Measurements from ENCODE around the gene MINDY4. TPM values are rescaled to one million over a fixed set of nuclear protein-coding genes. Genes with fewer than 3 reads are reported as not detected.

MINDY4 gene
- total RNA-seq, 5 donors from 2014 or later (not counting 1 experiment from before 2014, with no cell fraction given), result 0.60 to 1.7 (median 1.2) TPM

DNA sequence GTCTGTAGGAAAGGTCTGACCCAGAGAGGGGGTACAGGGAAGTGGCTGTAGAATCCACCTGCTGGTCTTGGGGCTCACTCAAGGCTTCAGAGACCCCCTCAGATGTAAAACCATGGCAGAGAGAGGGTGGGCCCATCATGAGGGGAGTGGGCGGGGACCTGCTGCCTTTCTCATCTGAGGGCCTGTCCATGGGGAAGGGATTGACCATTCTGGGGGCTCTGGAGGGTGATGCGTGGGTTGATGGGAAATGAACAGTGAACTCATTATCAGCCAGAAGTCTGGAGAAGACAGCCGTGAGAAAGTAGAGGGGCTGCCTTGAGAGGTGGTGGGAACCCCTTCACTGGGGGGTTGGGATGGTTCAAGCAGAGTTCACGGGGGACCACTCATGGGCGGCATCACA is 66.8 kb downstream of the MINDY4 start:
- Mint-ChIP-seq H3K36me3 (peaks cover 19% of the 10 kb centered on the region), H3K9me3 (peaks cover 5 to 16% (median 11%) of the 10 kb centered on the region in 3 donors), H3K27me3 (no peaks in the 10 kb centered on the region), H3K4me3 (no peak overlapping the region), H3K27ac (no peak overlapping the region), H3K4me1 (no peaks in the 10 kb centered on the region)
- CTCF ChIA-PET, result no interaction called here
- Histone ChIP-seq H3K27ac (ENCODE audit: low read length) (no peak overlapping the region), H3K9me3 (no peaks in the 10 kb centered on the region), H3K4me3 (ENCODE audit: control insufficient read depth in 1 of 2, extremely low read depth in 1 of 2, low read length in 1 of 2) (no peak overlapping the region), H3K27me3 (replicated peaks in 1 of 2; ENCODE audit: control insufficient read depth in 2 of 2, extremely low read depth in 1 of 2, insufficient read depth in 2 of 2, low read length in 1 of 2) (no peaks in the 10 kb centered on the region), H3K4me1 (ENCODE audit: control insufficient read depth in 1 of 2, extremely low read depth in 1 of 2, insufficient read depth in 2 of 2, low read length in 2 of 2) (no peaks in the 10 kb centered on the region), H3K36me3 (ENCODE audit: control insufficient read depth in 2 of 2, extremely low read depth in 1 of 2, insufficient read depth in 1 of 2, low read length in 1 of 2) (peaks cover 0 to 2% of the 10 kb centered on the region in 2 donors)
- ATAC-seq (replicated peaks in 1 of 4) (no peak), DNase-seq (no peak)
- 90% methylated on average over 4 of the region's 5 CpGs for WGBS (ENCODE audit: insufficient coverage)
- POLR2A ChIA-PET, result no interaction called here

DNA sequence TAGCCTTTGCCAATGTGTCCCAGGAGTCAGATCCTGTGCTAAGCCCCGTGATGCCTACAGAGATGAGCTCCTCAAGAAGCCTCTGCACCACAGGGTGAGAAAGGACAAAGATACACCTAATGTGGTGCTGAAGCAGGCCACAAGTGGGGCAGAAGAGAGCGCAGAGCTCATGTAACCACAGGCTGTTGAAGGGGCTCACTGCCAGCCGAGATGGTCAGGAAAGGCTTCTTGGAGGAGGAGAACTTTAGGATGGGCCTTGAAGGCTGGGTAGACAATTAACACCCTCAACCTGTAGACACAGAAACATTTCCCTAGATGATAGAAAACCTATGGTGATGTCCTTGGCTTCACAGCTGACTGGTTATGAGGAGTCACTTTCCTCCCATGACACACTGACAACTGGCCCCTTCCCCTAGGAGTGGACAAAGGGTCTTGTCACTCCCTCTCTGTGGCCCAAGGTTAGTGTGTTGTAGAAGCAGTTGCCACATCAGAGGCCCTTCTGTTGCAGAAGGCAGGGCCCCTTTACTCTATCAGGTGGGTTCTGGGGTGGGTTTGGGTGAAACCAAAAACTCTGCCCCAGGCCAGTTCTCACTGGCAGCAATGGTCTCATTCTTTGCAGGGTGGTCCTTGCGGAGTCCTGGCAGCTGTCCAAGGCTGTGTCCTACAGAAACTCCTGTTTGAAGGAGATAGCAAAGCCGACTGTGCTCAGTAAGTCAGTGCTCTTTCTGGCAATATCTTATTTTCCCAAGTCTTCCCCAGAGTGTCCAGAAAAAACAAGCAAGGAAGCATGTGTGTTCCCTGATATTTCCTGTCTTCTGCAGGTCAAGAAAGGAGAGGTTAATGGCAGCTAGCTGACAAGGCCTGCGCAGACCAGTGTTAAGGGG is 69.2 kb downstream of the MINDY4 start:
- CTCF ChIA-PET, result no interaction called here
- Histone ChIP-seq H3K4me3 (ENCODE audit: control insufficient read depth in 1 of 2, extremely low read depth in 1 of 2, low read length in 1 of 2) (no peak overlapping the region), H3K27ac (ENCODE audit: low read length) (no peak overlapping the region), H3K4me1 (ENCODE audit: control insufficient read depth in 1 of 2, extremely low read depth in 1 of 2, insufficient read depth in 2 of 2, low read length in 2 of 2) (no peaks in the 10 kb centered on the region), H3K36me3 (ENCODE audit: control insufficient read depth in 2 of 2, extremely low read depth in 1 of 2, insufficient read depth in 1 of 2, low read length in 1 of 2) (peaks cover 0 to 2% of the 10 kb centered on the region in 2 donors), H3K27me3 (replicated peaks in 1 of 2; ENCODE audit: control insufficient read depth in 2 of 2, extremely low read depth in 1 of 2, insufficient read depth in 2 of 2, low read length in 1 of 2) (no peaks in the 10 kb centered on the region), H3K9me3 (no peaks in the 10 kb centered on the region)
- DNase-seq (no peak), ATAC-seq (replicated peaks in 1 of 4) (no peak)
- WGBS (ENCODE audit: insufficient coverage), result 89% methylated on average over 3 of the region's 6 CpGs
- Mint-ChIP-seq H3K27me3 (no peaks in the 10 kb centered on the region), H3K4me3 (no peak overlapping the region), H3K36me3 (peaks cover 8% of the 10 kb centered on the region), H3K9me3 (no peaks in the 10 kb centered on the region), H3K27ac (no peak overlapping the region), H3K4me1 (no peaks in the 10 kb centered on the region)
- POLR2A ChIA-PET, result no interaction called here

DNA sequence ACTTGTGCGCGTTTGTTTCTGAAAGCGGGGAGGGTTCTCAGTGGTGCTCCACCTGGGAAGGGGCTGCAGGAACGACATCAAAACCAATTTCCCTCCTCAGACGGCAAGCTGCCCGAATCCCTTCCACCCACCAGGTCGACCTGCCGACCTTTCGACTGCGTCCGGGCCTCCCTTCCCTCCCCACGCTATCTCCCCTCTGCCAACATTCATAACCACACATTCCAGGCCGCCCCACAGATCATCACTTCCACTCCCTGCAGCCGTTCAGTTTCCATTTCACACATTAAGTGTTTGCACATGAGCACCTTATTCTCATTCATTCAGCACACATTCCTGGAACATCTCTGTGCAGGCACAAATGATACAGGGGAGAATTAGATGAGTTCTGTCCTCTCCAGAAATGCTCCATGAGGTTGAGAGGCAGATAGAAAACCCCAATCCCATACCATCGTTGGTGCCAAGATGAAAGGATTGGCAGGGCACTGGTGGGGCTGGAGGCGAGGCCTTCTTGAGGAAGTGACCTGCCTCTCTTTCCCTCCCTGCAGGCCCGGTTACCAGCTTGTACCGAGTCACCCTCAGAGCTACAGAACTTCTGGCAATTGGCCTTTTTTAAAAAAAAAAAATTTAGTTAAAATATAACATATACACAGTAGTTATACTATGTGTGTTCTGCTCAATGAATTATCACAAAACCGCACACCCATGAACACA is 70.0 kb downstream of the MINDY4 start:
- no peaks in the 10 kb centered on the region for H3K27me3 ChIP-seq (replicated peaks in 1 of 2; ENCODE audit: control insufficient read depth in 2 of 2, extremely low read depth in 1 of 2, insufficient read depth in 2 of 2, low read length in 1 of 2)
- CTCF ChIA-PET, result no interaction called here
- ATAC-seq (replicated peaks in 1 of 4) (no peak), DNase-seq (no peak)
- POLR2A ChIA-PET, result no interaction called here
- Mint-ChIP-seq H3K4me1 (no peaks in the 10 kb centered on the region), H3K4me3 (no peak overlapping the region), H3K27ac (no peak overlapping the region), H3K9me3 (no peaks in the 10 kb centered on the region), H3K27me3 (no peaks in the 10 kb centered on the region), H3K36me3 (peaks cover 8% of the 10 kb centered on the region)
- no peaks in the 10 kb centered on the region for H3K4me1 ChIP-seq (ENCODE audit: control insufficient read depth in 1 of 2, extremely low read depth in 1 of 2, insufficient read depth in 2 of 2, low read length in 2 of 2)
- peaks cover 0 to 2% of the 10 kb centered on the region in 2 donors for H3K36me3 ChIP-seq (ENCODE audit: control insufficient read depth in 2 of 2, extremely low read depth in 1 of 2, insufficient read depth in 1 of 2, low read length in 1 of 2)
- WGBS (ENCODE audit: insufficient coverage), result 93% methylated on average over 12 of the region's 19 CpGs
- H3K27ac ChIP-seq (ENCODE audit: low read length), result no peak overlapping the region
- H3K4me3 ChIP-seq (ENCODE audit: control insufficient read depth in 1 of 2, extremely low read depth in 1 of 2, low read length in 1 of 2), result no peak overlapping the region
- no peaks in the 10 kb centered on the region for H3K9me3 ChIP-seq

DNA sequence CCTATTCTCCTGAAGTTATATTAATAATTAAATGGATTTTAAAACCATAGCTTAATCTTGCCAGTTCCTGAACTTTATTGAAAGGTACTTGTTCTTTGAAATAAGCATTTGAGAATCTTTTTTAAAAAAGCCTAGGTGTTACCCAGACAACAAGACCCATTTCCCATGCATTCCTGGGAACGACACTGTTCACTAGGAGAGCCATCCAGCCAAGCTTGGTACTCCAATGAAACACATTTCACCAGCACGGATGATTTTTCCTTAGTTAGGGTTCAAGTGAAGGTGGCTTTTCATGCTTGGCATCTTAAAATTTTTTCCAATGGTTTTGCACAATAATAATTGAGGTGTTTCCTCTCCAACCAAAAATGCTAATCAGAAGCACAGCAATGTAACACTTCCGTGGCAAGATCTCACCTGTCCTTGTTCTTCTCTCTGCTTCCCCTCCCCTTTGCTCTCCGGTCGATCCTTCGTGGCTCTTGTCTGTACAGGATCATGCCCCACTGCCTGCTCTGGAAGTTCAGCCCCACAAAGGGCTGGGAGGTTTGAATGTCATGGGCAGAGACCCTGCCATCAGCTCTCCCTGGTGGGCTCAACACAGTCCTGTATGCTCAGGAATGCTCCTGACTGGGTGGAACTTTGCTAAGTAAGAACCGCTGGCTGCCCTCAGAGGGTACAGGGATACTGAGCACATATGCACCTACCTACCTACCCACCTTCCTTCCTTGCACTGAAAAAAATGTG is 70.8 kb downstream of the MINDY4 start:
- no peaks in the 10 kb centered on the region for H3K4me1 Mint-ChIP-seq
- no peak overlapping the region for H3K4me3 ChIP-seq (ENCODE audit: control insufficient read depth in 1 of 2, extremely low read depth in 1 of 2, low read length in 1 of 2)
- no peaks in the 10 kb centered on the region for H3K4me1 ChIP-seq (ENCODE audit: control insufficient read depth in 1 of 2, extremely low read depth in 1 of 2, insufficient read depth in 2 of 2, low read length in 2 of 2)
- DNase-seq (no peak), ATAC-seq (replicated peaks in 1 of 4) (no peak)
- H3K27me3 ChIP-seq (replicated peaks in 1 of 2; ENCODE audit: control insufficient read depth in 2 of 2, extremely low read depth in 1 of 2, insufficient read depth in 2 of 2, low read length in 1 of 2), result no peaks in the 10 kb centered on the region
- no peak overlapping the region for H3K27ac ChIP-seq (ENCODE audit: low read length)
- no peaks in the 10 kb centered on the region for H3K27me3 Mint-ChIP-seq
- H3K9me3 Mint-ChIP-seq, result no peaks in the 10 kb centered on the region
- peaks cover 3% of the 10 kb centered on the region for H3K36me3 Mint-ChIP-seq
- H3K36me3 ChIP-seq (ENCODE audit: control insufficient read depth in 2 of 2, extremely low read depth in 1 of 2, insufficient read depth in 1 of 2, low read length in 1 of 2), result peaks cover 0 to 2% of the 10 kb centered on the region in 2 donors
- CTCF ChIA-PET, result no interaction called here
- POLR2A ChIA-PET, result no interaction called here
- H3K27ac Mint-ChIP-seq, result no peak overlapping the region
- WGBS (ENCODE audit: insufficient coverage), result 94% methylated on average over 6 of the region's 7 CpGs
- no peaks in the 10 kb centered on the region for H3K9me3 ChIP-seq
- no peak overlapping the region for H3K4me3 Mint-ChIP-seq

DNA sequence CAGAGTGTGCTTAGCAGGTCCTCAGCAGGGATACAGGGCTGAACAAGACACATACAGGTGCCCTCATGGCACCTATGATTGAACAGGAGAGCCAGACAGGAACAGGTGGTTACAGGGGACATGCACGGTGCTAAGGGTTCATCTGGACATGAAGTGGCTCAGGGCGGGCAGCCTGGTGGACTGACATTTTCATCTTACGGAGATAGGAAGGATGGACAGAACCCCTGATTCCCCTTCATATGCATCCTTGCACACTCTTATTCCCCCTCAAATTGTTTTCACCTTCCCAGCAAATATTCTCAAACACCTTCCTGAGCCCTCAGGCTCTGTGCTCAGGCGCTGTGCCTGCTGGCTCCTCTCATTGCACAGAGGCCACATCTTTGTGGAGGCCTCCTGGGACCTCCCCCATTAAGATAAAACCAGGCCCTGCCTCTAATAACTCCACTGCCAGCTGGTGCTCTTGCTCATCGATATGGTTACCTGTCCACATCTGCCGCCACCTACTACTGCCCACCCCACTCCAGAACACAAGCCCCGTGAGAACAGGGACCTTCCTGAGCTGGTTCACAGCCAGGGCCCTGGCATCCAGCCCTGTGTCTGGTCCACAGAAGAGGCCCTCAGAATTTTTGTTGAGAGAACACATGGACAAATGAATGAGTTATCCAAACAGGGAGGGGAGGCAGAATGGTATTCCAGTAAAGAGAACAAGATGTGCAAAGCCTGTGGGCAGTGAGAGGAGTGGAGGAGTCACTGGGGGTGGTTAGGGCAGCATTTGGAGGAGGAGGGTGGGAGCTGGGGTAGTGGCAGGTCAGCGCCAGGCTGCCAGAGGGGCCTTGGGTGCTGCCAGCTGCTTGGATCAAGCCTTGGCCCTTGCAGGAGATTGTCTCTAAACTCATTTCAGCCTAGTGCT is 71.6 kb downstream of the MINDY4 start:
- H3K4me1 ChIP-seq (ENCODE audit: control insufficient read depth in 1 of 2, extremely low read depth in 1 of 2, insufficient read depth in 2 of 2, low read length in 2 of 2), result no peaks in the 10 kb centered on the region
- no peaks in the 10 kb centered on the region for H3K27me3 ChIP-seq (replicated peaks in 1 of 2; ENCODE audit: control insufficient read depth in 2 of 2, extremely low read depth in 1 of 2, insufficient read depth in 2 of 2, low read length in 1 of 2)
- H3K4me3 Mint-ChIP-seq, result no peak overlapping the region
- H3K4me3 ChIP-seq (ENCODE audit: control insufficient read depth in 1 of 2, extremely low read depth in 1 of 2, low read length in 1 of 2), result no peak overlapping the region
- H3K4me1 Mint-ChIP-seq, result no peaks in the 10 kb centered on the region
- no peak overlapping the region for H3K27ac Mint-ChIP-seq
- no peaks in the 10 kb centered on the region for H3K36me3 Mint-ChIP-seq
- peaks cover 0 to 2% of the 10 kb centered on the region in 2 donors for H3K36me3 ChIP-seq (ENCODE audit: control insufficient read depth in 2 of 2, extremely low read depth in 1 of 2, insufficient read depth in 1 of 2, low read length in 1 of 2)
- no peak overlapping the region for H3K27ac ChIP-seq (ENCODE audit: low read length)
- 91% methylated on average over 5 of the region's 8 CpGs for WGBS (ENCODE audit: insufficient coverage)
- H3K9me3 Mint-ChIP-seq, result no peaks in the 10 kb centered on the region
- ATAC-seq (replicated peaks in 1 of 4) (no peak), DNase-seq (no peak)
- POLR2A ChIA-PET, result no interaction called here
- CTCF ChIA-PET, result interaction anchor here in 1 of 2 donors (0.6 kb wide), 2 partner anchors 103 to 152 kb away, joined by 3 to 5 read pairs; no protein-coding TSS in a partner anchor
- no peaks in the 10 kb centered on the region for H3K27me3 Mint-ChIP-seq
- H3K9me3 ChIP-seq, result no peaks in the 10 kb centered on the region

All from T-cell (primary cell).